ACC112 (cell line): ENCODE data around the gene KRTAP10-8.

Source experiments
- H2AFZ ChIP-seq: fragments of 200-600 bp; sonication (generic); one replicate; pipeline ENCODE4 v1.6.0; 2017; ENCODE audit warnings: antibody characterized with exemption, low read length; ENCODE audit not compliant: unreplicated experiment
- H3K27ac ChIP-seq: fragments of 200-600 bp; sonication (generic); 2 replicates; pipeline ENCODE4 v1.5.1; 2014; ENCODE audit warnings: low read depth, mild to moderate bottlenecking, antibody characterized with exemption, low read length, moderate library complexity
- H3K27me3 ChIP-seq: fragments of 200-600 bp; sonication (generic); 2 replicates; pipeline ENCODE4 v1.6.1; 2014; ENCODE audit warnings: mild to moderate bottlenecking, antibody characterized with exemption, low read length, moderate library complexity, mixed read lengths; ENCODE audit not compliant: insufficient read depth
- H3K36me3 ChIP-seq: fragments of 200-600 bp; sonication (generic); 2 replicates; pipeline ENCODE4 v1.6.1; 2016; ENCODE audit warnings: mild to moderate bottlenecking, antibody characterized with exemption, low read length, moderate library complexity, mixed read lengths; ENCODE audit not compliant: insufficient read depth
- H3K4me1 ChIP-seq: fragments of 200-600 bp; sonication (generic); one replicate; pipeline ENCODE4 v1.6.1; 2016; ENCODE audit warnings: low read length, mixed read lengths; ENCODE audit not compliant: insufficient read depth, unreplicated experiment, control insufficient read depth
- H3K4me3 ChIP-seq: fragments of 200-600 bp; sonication (generic); 2 replicates; pipeline ENCODE4 v1.5.1; 2014; ENCODE audit warnings: mild to moderate bottlenecking, low read depth, low read length
- H3K79me2 ChIP-seq: fragments of 200-600 bp; sonication (generic); one replicate; pipeline ENCODE4 v1.6.0; 2016; ENCODE audit warnings: low read length; ENCODE audit not compliant: control insufficient read depth, unreplicated experiment, insufficient read depth

KRTAP10-8 gene

GRCh38 chr21:44612029-44612486 is at the start of gene KRTAP10-8:
KRTAP10-8 (plus strand) TSS chr21:44612079; CDS start chr21:44612101, 22 bp downstream.
- peaks cover 11% of the 10 kb centered on the region; the same call in 1 of the 2 replicates for H3K27me3 ChIP-seq

GRCh38 chr21:44564099-44564498 is 47.8 kb upstream of the KRTAP10-8 start:
- Histone ChIP-seq H3K4me3 (no peak overlapping the region), H2AFZ (no peak overlapping the region), H3K36me3 (no peaks in the 10 kb centered on the region), H3K79me2 (no peaks in the 10 kb centered on the region), H3K4me1 (no peaks in the 10 kb centered on the region), H3K27ac (no peak overlapping the region), H3K27me3 (peaks cover 16% of the 10 kb centered on the region; the same call in 1 of the 2 replicates)

More at GRCh38 chr21:44612029-44612486, at the start of gene KRTAP10-8:
- Histone ChIP-seq H2AFZ (no peak within 1 kb of the TSS), H3K4me3 (no peak within 1 kb of the TSS), H3K36me3 (no peaks in the 10 kb centered on the region), H3K4me1 (no peaks in the 10 kb centered on the region), H3K27ac (no peak within 1 kb of the TSS), H3K79me2 (no peaks in the 10 kb centered on the region)

GRCh38 chr21:44564886-44565598 is 46.8 kb upstream of the KRTAP10-8 start:
- no peak overlapping the region for H2AFZ ChIP-seq
- no peaks in the 10 kb centered on the region for H3K36me3 ChIP-seq
- no peak overlapping the region for H3K4me3 ChIP-seq
- H3K4me1 ChIP-seq = no peaks in the 10 kb centered on the region
- H3K27me3 ChIP-seq = 0 out of 2 replicates have a peak, but pooled peaks cover 10% of the 10 kb centered on the region
- H3K79me2 ChIP-seq = no peaks in the 10 kb centered on the region
- H3K27ac ChIP-seq = no peak overlapping the region

GRCh38 chr21:44566403-44566802 is 45.5 kb upstream of the KRTAP10-8 start:
- Histone ChIP-seq H3K36me3 (no peaks in the 10 kb centered on the region), H3K4me1 (no peaks in the 10 kb centered on the region), H3K27me3 (peaks cover 10% of the 10 kb centered on the region; the same call in 1 of the 2 replicates), H3K4me3 (no peak overlapping the region), H3K79me2 (no peaks in the 10 kb centered on the region), H2AFZ (no peak overlapping the region), H3K27ac (no peak overlapping the region)

- no peaks in the 10 kb centered on the region for H3K36me3 ChIP-seq
- no peak overlapping the region for H2AFZ ChIP-seq
- peaks cover 10% of the 10 kb centered on the region; the same call in 1 of the 2 replicates for H3K27me3 ChIP-seq
- H3K27ac ChIP-seq = no peak overlapping the region
- H3K4me3 ChIP-seq = no peak overlapping the region
- no peaks in the 10 kb centered on the region for H3K4me1 ChIP-seq
- H3K79me2 ChIP-seq = no peaks in the 10 kb centered on the region
These were observed 44.3 kb upstream of the KRTAP10-8 start for GRCh38 chr21:44567481-44568171.

GRCh38 chr21:44568261-44568660 is 43.6 kb upstream of the KRTAP10-8 start:
- H3K27me3 ChIP-seq = peaks cover 10% of the 10 kb centered on the region; the same call in 1 of the 2 replicates
- no peak overlapping the region for H3K27ac ChIP-seq
- no peaks in the 10 kb centered on the region for H3K36me3 ChIP-seq
- H3K4me1 ChIP-seq = no peaks in the 10 kb centered on the region
- no peaks in the 10 kb centered on the region for H3K79me2 ChIP-seq
- no peak overlapping the region for H2AFZ ChIP-seq
- H3K4me3 ChIP-seq = no peak overlapping the region

GRCh38 chr21:44568667-44569556 is 43.0 kb upstream of the KRTAP10-8 start:
- Histone ChIP-seq H3K36me3 (no peaks in the 10 kb centered on the region), H3K27me3 (peaks cover 4% of the 10 kb centered on the region; the same call in 1 of the 2 replicates), H3K27ac (no peak overlapping the region), H3K4me3 (no peak overlapping the region), H2AFZ (no peak overlapping the region), H3K4me1 (no peaks in the 10 kb centered on the region), H3K79me2 (no peaks in the 10 kb centered on the region)

GRCh38 chr21:44569861-44570517 is 41.9 kb upstream of the KRTAP10-8 start:
- Histone ChIP-seq H3K4me3 (no peak overlapping the region), H3K79me2 (no peaks in the 10 kb centered on the region), H3K27me3 (peaks cover 3% of the 10 kb centered on the region; the same call in 1 of the 2 replicates), H3K36me3 (no peaks in the 10 kb centered on the region), H3K4me1 (no peaks in the 10 kb centered on the region), H3K27ac (no peak overlapping the region), H2AFZ (no peak overlapping the region)

- no peaks in the 10 kb centered on the region for H3K36me3 ChIP-seq
- H2AFZ ChIP-seq = no peak overlapping the region
- no peaks in the 10 kb centered on the region for H3K4me1 ChIP-seq
- H3K4me3 ChIP-seq = no peak overlapping the region
- H3K27ac ChIP-seq = no peak overlapping the region
- no peaks in the 10 kb centered on the region for H3K79me2 ChIP-seq
- H3K27me3 ChIP-seq = peaks cover 4% of the 10 kb centered on the region; the same call in 1 of the 2 replicates
These were observed 40.6 kb upstream of the KRTAP10-8 start for GRCh38 chr21:44571296-44571695.
